Measurements from ENCODE around the gene KCNH3.

GRCh38 chr12:49536526-49537071 lies 2.2 kb upstream of the KCNH3 start:
- TF ChIP-seq CTCF (IDR thresholded peaks at IDR 0.05): no peak
- no peak for TF ChIP-seq POLR2A (IDR thresholded peaks at IDR 0.05)
- no peak for TF ChIP-seq EP300 (IDR thresholded peaks at IDR 0.05)
